Endodermal cell (in vitro differentiated cells): Measurements from ENCODE around the gene GYPB. TPM values are rescaled to one million over a fixed set of nuclear protein-coding genes. Genes with fewer than 3 reads are reported as not detected.
"Not testable (repeated sequence)": the region's sequence is repeated elsewhere in the genome, so short reads cannot be mapped to it uniquely, and the experiment has no call there.

Experiments used
- DNase-seq: peaks from one replicate; pipeline ENCODE4 v3.0.0-alpha.2; 2017
- H3K27ac ChIP-seq: 2 replicates; pipeline ENCODE4 v1.5.1; 2013; ENCODE audit warnings: mild to moderate bottlenecking, low read depth, low read length, moderate library complexity
- H3K27me3 ChIP-seq: 2 replicates; pipeline ENCODE4 v1.6.1; 2013; ENCODE audit warnings: mild to moderate bottlenecking, low read length, moderate library complexity; ENCODE audit not compliant: insufficient read depth, control insufficient read depth, poor library complexity, severe bottlenecking
- H3K36me3 ChIP-seq: 2 replicates; pipeline ENCODE4 v1.7.0; 2013; ENCODE audit warnings: mild to moderate bottlenecking, low read length, moderate library complexity; ENCODE audit not compliant: control insufficient read depth, insufficient read depth
- H3K4me1 ChIP-seq: one replicate; pipeline ENCODE4 v1.7.0; 2013; ENCODE audit warnings: low read length; ENCODE audit not compliant: control insufficient read depth, insufficient read depth
- H3K4me3 ChIP-seq: 2 replicates; pipeline ENCODE4 v1.5.1; 2013; ENCODE audit warnings: mild to moderate bottlenecking, low read length, moderate library complexity
- H3K9ac ChIP-seq: 2 replicates; pipeline ENCODE4 v1.6.1; 2013; ENCODE audit warnings: mild to moderate bottlenecking, low read length, moderate library complexity; ENCODE audit not compliant: poor library complexity, severe bottlenecking; ENCODE audit errors: extremely low read depth
- H3K9me3 ChIP-seq: 2 replicates; pipeline ENCODE4 v1.6.1; 2013; ENCODE audit warnings: mild to moderate bottlenecking, low read length, moderate library complexity; ENCODE audit not compliant: control insufficient read depth
- H3K27ac Mint-ChIP-seq: 2 replicates; pipeline ENCODE4 v1.8.0; 2020; ENCODE audit warnings: mixed read lengths
- H3K27me3 Mint-ChIP-seq: 2 replicates; pipeline ENCODE4 v1.8.0; 2021; ENCODE audit warnings: mild to moderate bottlenecking, mixed read lengths; ENCODE audit not compliant: insufficient read depth
- H3K36me3 Mint-ChIP-seq: 2 replicates; pipeline ENCODE4 v1.8.0; 2020; ENCODE audit warnings: low read depth, mixed read lengths
- H3K4me1 Mint-ChIP-seq: 2 replicates; pipeline ENCODE4 v1.8.0; 2020; ENCODE audit warnings: mixed read lengths
- H3K4me3 Mint-ChIP-seq: 2 replicates; pipeline ENCODE4 v1.8.0; 2020; ENCODE audit warnings: mild to moderate bottlenecking, moderate library complexity, mixed read lengths
- H3K9me3 Mint-ChIP-seq: 2 replicates; pipeline ENCODE4 v1.8.0; 2020; ENCODE audit warnings: mild to moderate bottlenecking, mixed read lengths
- WGBS, 2 experiments: methylation state at CpG; one replicate each; pipeline versions ENCODE4 v1.1.5 to v1.1.7; 2013; ENCODE audit warnings: missing lambda C conversion rate in 2 of 2, mixed read lengths in 1 of 2; ENCODE audit not compliant: insufficient coverage in 1 of 2, insufficient read length in 1 of 2; 5-methylcytosine and 5-hydroxymethylcytosine counted together
- total RNA-seq, 2 donors: library from RNA; stranded (reverse); fragmentation: NEBNext Ultra II Directional in 1 of 2; extraction: Animal tissue kit (Norgen Biotek cat#: 25700) in 1 of 2; gene quantifications; 2 replicates in 1 of 2; 3 replicates in 1 of 2; pipeline ENCODE4 v1.2.1, GENCODE V29; 2021
- TF ChIP-seq, protein P1 (sequence below): fragments of 200-600 bp; sonication (generic); conservative IDR thresholded peaks from 2 replicates; pipeline ENCODE4 v1.5.0; 2021; ENCODE audit warnings: antibody characterized with exemption, mild to moderate bottlenecking

The GYPB gene
- total RNA-seq, 2 donors from 2014 or later: 1.2 to 1.5 TPM

DNA sequence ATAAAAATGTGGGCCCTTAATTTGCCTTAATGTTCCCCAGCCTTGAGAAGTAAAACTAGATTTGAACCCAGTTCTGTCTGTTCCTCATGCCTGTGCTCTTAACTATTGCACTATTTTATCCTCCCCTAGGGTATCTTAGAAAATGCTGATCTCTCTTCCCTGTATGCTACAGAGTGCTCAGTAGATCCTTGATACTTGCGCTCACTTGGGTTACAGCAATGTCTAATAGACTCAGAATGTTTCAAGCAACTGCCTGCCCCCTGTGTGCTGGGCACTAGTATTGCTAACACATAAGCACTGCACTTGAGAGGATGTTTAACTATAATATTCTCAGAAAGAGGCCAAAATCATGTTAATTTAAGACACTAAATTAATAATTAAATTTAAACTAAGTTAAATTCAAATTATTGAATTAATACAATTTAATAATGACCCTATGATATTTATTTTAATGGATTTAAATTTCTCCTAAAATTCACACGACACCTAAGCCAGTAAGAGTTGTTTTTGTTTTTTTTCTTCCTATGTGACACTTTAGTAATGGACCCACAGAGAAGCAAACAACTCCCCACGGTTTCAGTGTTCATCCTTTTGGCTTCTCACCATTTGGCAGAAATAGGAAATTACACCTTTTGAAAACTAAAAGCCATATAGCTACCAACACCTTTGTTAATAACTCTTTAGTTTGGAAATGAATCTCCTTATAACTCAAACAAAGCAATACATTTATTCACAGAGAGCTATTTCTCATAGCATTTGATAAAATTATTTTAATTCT is 768 bp downstream of the GYPB start:
- WGBS, 2 experiments: 91% methylated on average over 3 of the region's 3 CpGs; no CpG with 5 or more reads in 1 of the 2 experiments
- H3K4me1 ChIP-seq, H3K9me3 ChIP-seq, H3K36me3 Mint-ChIP-seq, DNase-seq, H3K27me3 ChIP-seq, H3K9ac ChIP-seq, H3K27me3 Mint-ChIP-seq, H3K4me3 Mint-ChIP-seq, H3K4me1 Mint-ChIP-seq, H3K4me3 ChIP-seq, H3K27ac Mint-ChIP-seq, H3K27ac ChIP-seq, H3K9me3 Mint-ChIP-seq, H3K36me3 ChIP-seq: not testable (repeated sequence)
- TF ChIP-seq, protein P1, sequence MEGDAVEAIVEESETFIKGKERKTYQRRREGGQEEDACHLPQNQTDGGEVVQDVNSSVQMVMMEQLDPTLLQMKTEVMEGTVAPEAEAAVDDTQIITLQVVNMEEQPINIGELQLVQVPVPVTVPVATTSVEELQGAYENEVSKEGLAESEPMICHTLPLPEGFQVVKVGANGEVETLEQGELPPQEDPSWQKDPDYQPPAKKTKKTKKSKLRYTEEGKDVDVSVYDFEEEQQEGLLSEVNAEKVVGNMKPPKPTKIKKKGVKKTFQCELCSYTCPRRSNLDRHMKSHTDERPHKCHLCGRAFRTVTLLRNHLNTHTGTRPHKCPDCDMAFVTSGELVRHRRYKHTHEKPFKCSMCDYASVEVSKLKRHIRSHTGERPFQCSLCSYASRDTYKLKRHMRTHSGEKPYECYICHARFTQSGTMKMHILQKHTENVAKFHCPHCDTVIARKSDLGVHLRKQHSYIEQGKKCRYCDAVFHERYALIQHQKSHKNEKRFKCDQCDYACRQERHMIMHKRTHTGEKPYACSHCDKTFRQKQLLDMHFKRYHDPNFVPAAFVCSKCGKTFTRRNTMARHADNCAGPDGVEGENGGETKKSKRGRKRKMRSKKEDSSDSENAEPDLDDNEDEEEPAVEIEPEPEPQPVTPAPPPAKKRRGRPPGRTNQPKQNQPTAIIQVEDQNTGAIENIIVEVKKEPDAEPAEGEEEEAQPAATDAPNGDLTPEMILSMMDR: peak; percentile 49

DNA sequence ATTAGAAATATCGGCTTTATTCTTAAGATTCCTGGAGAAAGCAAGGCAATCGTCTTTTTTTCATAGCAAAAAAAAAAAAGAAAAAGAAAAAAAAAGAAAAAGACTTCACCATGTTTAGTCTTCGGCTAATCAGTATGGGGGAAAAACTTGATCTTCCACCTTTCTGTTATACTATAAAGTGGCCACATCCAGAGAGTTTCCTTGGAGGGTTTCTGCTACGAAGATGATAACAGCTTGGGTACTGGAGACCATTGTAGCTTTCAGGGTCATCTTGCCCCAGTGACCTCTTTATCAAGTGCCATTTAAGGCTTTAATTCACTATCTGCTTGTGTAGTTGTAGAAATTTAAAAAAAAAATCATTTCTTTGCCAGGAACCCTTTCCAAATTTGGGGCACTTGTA is 1.9 kb downstream of the GYPB start:
- H3K4me3 ChIP-seq, H3K36me3 ChIP-seq, H3K4me1 ChIP-seq, H3K27ac Mint-ChIP-seq, H3K4me1 Mint-ChIP-seq, H3K27me3 ChIP-seq, H3K9me3 ChIP-seq, DNase-seq, H3K4me3 Mint-ChIP-seq, H3K9me3 Mint-ChIP-seq, H3K27ac ChIP-seq, H3K36me3 Mint-ChIP-seq, H3K27me3 Mint-ChIP-seq, H3K9ac ChIP-seq: not testable (repeated sequence)
- 82% methylated on average over 4 of the region's 4 CpGs; no CpG with 5 or more reads in 1 of the 2 experiments for WGBS, 2 experiments

DNA sequence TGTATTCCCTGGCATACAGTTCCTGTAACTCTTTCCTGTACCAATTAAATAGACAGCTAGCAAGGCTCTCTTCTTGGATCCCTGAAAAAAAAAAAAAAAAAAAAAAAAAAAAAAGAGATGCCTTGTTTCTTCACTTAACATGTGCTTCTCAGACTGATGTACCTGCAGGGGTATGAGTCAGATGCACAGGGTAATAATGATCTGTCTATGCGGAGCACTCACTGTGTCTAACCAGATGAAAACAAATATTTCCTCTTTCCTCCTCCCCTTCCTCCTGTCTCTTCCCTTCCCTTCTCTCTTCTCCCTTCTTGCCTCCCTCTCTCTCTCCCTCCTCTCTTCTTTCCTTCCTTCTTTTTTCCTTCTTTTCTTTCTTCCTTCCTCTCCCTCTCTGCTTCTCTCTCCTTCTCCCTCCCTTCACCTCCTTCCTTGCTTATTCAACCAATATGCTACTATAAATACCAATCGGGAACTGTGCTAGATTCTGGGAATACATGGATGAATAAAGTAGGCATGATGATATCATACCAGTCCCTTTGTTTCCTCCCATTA is 3.0 kb downstream of the GYPB start:
- H3K4me1 Mint-ChIP-seq, H3K36me3 Mint-ChIP-seq, H3K27ac ChIP-seq, H3K9me3 ChIP-seq, H3K36me3 ChIP-seq, H3K27me3 ChIP-seq, H3K4me3 Mint-ChIP-seq, H3K4me3 ChIP-seq, H3K27ac Mint-ChIP-seq, H3K27me3 Mint-ChIP-seq, H3K9ac ChIP-seq, H3K9me3 Mint-ChIP-seq, DNase-seq, H3K4me1 ChIP-seq: not testable (repeated sequence)
- WGBS, 2 experiments: 88 to 100% methylated on average over 1 of the region's 2 CpGs

- DNase-seq: no peak
- Mint-ChIP-seq H3K27me3 (no peaks in the 10 kb centered on the region), H3K36me3 (no peaks in the 10 kb centered on the region), H3K9me3 (peaks cover 2% of the 10 kb centered on the region), H3K4me1 (peaks cover 5% of the 10 kb centered on the region), H3K27ac (no peak overlapping the region), H3K4me3 (no peak overlapping the region)
- Histone ChIP-seq H3K9ac (no peak overlapping the region), H3K27ac (no peak overlapping the region), H3K9me3 (no peaks in the 10 kb centered on the region), H3K4me1 (no peaks in the 10 kb centered on the region), H3K27me3 (no peaks in the 10 kb centered on the region), H3K4me3 (no peak overlapping the region), H3K36me3 (no peaks in the 10 kb centered on the region)
- 83% methylated on average over 1 of the region's 2 CpGs; no CpG with 5 or more reads in 1 of the 2 experiments for WGBS, 2 experiments
- TF ChIP-seq, protein P1: no peak
These were observed 4.4 kb downstream of the GYPB start for GRCh38 chr4:144014808-144015207.

DNA sequence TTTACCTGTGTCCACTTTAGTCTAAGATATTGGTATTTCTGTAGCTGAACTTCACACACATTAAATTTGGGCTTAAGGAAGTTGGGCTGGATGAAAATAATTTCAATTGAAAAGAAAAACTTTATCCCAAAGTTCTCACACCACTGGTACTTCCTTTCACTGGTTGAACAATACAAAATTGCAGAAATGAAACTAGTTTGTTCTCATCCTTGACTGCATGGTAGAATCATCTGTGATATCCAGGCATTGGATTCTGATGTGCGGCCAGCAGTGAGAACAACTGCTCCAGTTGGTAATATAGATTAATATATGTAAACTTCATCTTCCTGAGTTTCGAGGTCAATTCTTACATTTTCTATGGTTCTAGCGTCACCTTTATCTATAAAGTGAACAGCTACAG is 10.6 kb downstream of the GYPB start:
- not testable (repeated sequence) for H3K4me3 ChIP-seq, H3K36me3 ChIP-seq, H3K36me3 Mint-ChIP-seq, DNase-seq, H3K27me3 Mint-ChIP-seq, H3K27me3 ChIP-seq, H3K9me3 Mint-ChIP-seq, H3K4me3 Mint-ChIP-seq, H3K27ac Mint-ChIP-seq, H3K9ac ChIP-seq, H3K9me3 ChIP-seq, H3K27ac ChIP-seq, H3K4me1 ChIP-seq
- 100% methylated on average over 3 of the region's 3 CpGs; no CpG with 5 or more reads in 1 of the 2 experiments for WGBS, 2 experiments
- H3K4me1 Mint-ChIP-seq: peaks cover 30% of the 10 kb centered on the region
